ENCODE measurements around the gene UROS.

Gene UROS

GRCh38 chr10:125777806-125778205 lies 45.3 kb downstream of the UROS start:
- DNase-seq (no peak), ATAC-seq (ENCODE audit: insufficient read depth, low read depth) (no peak)
- no peak overlapping the region for H3K27ac ChIP-seq (ENCODE audit: low read length)
- no peaks in the 10 kb centered on the region for H3K4me1 ChIP-seq (ENCODE audit: insufficient read depth, low read length)
- H3K9ac ChIP-seq (ENCODE audit: low read depth, low read length) = no peak overlapping the region
- TF ChIP-seq EZH2 (IDR thresholded peaks at IDR 0.05; ENCODE audit: borderline replicate concordance, low read depth, low read length, severe bottlenecking) (no peak), CTCF (IDR thresholded peaks at IDR 0.05; ENCODE audit: borderline replicate concordance, extremely low read depth, low read length, poor library complexity, severe bottlenecking) (no peak)
- H3K4me2 ChIP-seq (ENCODE audit: insufficient read depth, low read length) = no peak overlapping the region
- H3K79me2 ChIP-seq (ENCODE audit: insufficient read depth, low read length) = no peaks in the 10 kb centered on the region
- no peaks in the 10 kb centered on the region for H3K36me3 ChIP-seq (ENCODE audit: insufficient read depth, low read length)
- no peak overlapping the region for H2AFZ ChIP-seq (ENCODE audit: low read depth, low read length)
- H3K27me3 ChIP-seq (ENCODE audit: insufficient read depth, low read length, poor library complexity) = no peaks in the 10 kb centered on the region
- no peaks in the 10 kb centered on the region for H3K9me3 ChIP-seq (ENCODE audit: insufficient read depth, low read length, severe bottlenecking)
- H4K20me1 ChIP-seq (ENCODE audit: insufficient read depth, low read length) = no peaks in the 10 kb centered on the region; the same call in 1 of the 2 replicates
- no peak overlapping the region for H3K4me3 ChIP-seq (ENCODE audit: low read depth in 1 of 2, low read length in 2 of 2)

GRCh38 chr10:125775491-125776106 lies 47.5 kb downstream of the UROS start, which contains the start of gene MMP21:
Gene MMP21, minus strand, starts transcription at chr10:125775821. Its CDS starts 0 bp downstream, at chr10:125775821.
- Histone ChIP-seq H3K9ac (ENCODE audit: low read depth, low read length) (no peak within 1 kb of the TSS), H3K4me2 (ENCODE audit: insufficient read depth, low read length) (no peak within 1 kb of the TSS), H3K9me3 (ENCODE audit: insufficient read depth, low read length, severe bottlenecking) (no peaks in the 10 kb centered on the region), H3K36me3 (ENCODE audit: insufficient read depth, low read length) (no peaks in the 10 kb centered on the region), H3K4me1 (ENCODE audit: insufficient read depth, low read length) (no peaks in the 10 kb centered on the region), H4K20me1 (ENCODE audit: insufficient read depth, low read length) (no peaks in the 10 kb centered on the region; the same call in 1 of the 2 replicates), H3K4me3 (ENCODE audit: low read depth in 1 of 2, low read length in 2 of 2) (no peak within 1 kb of the TSS), H3K27me3 (ENCODE audit: insufficient read depth, low read length, poor library complexity) (no peaks in the 10 kb centered on the region), H2AFZ (ENCODE audit: low read depth, low read length) (no peak within 1 kb of the TSS), H3K79me2 (ENCODE audit: insufficient read depth, low read length) (no peaks in the 10 kb centered on the region), H3K27ac (ENCODE audit: low read length) (no peak within 1 kb of the TSS)
- no peak for ATAC-seq (ENCODE audit: insufficient read depth, low read depth)
- no peak for DNase-seq
- TF ChIP-seq EZH2 (IDR thresholded peaks at IDR 0.05; ENCODE audit: borderline replicate concordance, low read depth, low read length, severe bottlenecking) = no peak
- no peak for TF ChIP-seq CTCF (IDR thresholded peaks at IDR 0.05; ENCODE audit: borderline replicate concordance, extremely low read depth, low read length, poor library complexity, severe bottlenecking)

GRCh38 chr10:125774581-125775191 lies 48.4 kb downstream of the UROS start:
- no peaks in the 10 kb centered on the region for H3K9me3 ChIP-seq (ENCODE audit: insufficient read depth, low read length, severe bottlenecking)
- no peak overlapping the region for H3K27ac ChIP-seq (ENCODE audit: low read length)
- no peak for ATAC-seq (ENCODE audit: insufficient read depth, low read depth)
- no peak overlapping the region for H3K4me3 ChIP-seq (ENCODE audit: low read depth in 1 of 2, low read length in 2 of 2)
- no peak overlapping the region for H3K9ac ChIP-seq (ENCODE audit: low read depth, low read length)
- DNase-seq = no peak
- no peak for TF ChIP-seq EZH2 (IDR thresholded peaks at IDR 0.05; ENCODE audit: borderline replicate concordance, low read depth, low read length, severe bottlenecking)
- no peak for TF ChIP-seq CTCF (IDR thresholded peaks at IDR 0.05; ENCODE audit: borderline replicate concordance, extremely low read depth, low read length, poor library complexity, severe bottlenecking)
- no peaks in the 10 kb centered on the region; the same call in 1 of the 2 replicates for H4K20me1 ChIP-seq (ENCODE audit: insufficient read depth, low read length)
- no peaks in the 10 kb centered on the region for H3K79me2 ChIP-seq (ENCODE audit: insufficient read depth, low read length)
- no peak overlapping the region for H2AFZ ChIP-seq (ENCODE audit: low read depth, low read length)
- H3K4me1 ChIP-seq (ENCODE audit: insufficient read depth, low read length) = no peaks in the 10 kb centered on the region
- H3K4me2 ChIP-seq (ENCODE audit: insufficient read depth, low read length) = no peak overlapping the region
- no peaks in the 10 kb centered on the region for H3K36me3 ChIP-seq (ENCODE audit: insufficient read depth, low read length)
- no peaks in the 10 kb centered on the region for H3K27me3 ChIP-seq (ENCODE audit: insufficient read depth, low read length, poor library complexity)
